BLaER1 (cell line): ENCODE data around the gene STK11IP.
A peak's percentile ranks its signal among the peaks of the same experiment; 100 is the strongest.

Experiments used
- H3K27ac ChIP-seq: shearing (Covaris generic); formaldehyde crosslinking; 2 replicates; pipeline ENCODE4 v1.8.1; 2022
- H3K27me3 ChIP-seq: shearing (Covaris generic); formaldehyde crosslinking; 2 replicates; pipeline ENCODE4 v1.8.1; 2022
- H3K36me3 ChIP-seq: shearing (Covaris generic); formaldehyde crosslinking; 2 replicates; pipeline ENCODE4 v1.8.1; 2022
- H3K4me1 ChIP-seq: shearing (Covaris generic); formaldehyde crosslinking; 2 replicates; pipeline ENCODE4 v1.8.1; 2022
- H3K4me2 ChIP-seq: shearing (Covaris generic); formaldehyde crosslinking; 2 replicates; pipeline ENCODE4 v1.8.1; 2022
- H3K4me3 ChIP-seq: shearing (Covaris generic); formaldehyde crosslinking; 2 replicates; pipeline ENCODE4 v1.8.1; 2022
- H3K9ac ChIP-seq: shearing (Covaris generic); formaldehyde crosslinking; 2 replicates; pipeline ENCODE4 v1.8.1; 2022
- H3K9me3 ChIP-seq: shearing (Covaris generic); formaldehyde crosslinking; 2 replicates; pipeline ENCODE4 v1.8.1; 2022
- H4K20me1 ChIP-seq: shearing (Covaris generic); formaldehyde crosslinking; 2 replicates; pipeline ENCODE4 v1.8.1; 2022
- Cebpa-rat ChIP-seq: shearing (Covaris generic); IDR thresholded peaks from 2 replicates; pipeline ENCODE4 v1.8.1; 2022

The STK11IP gene

DNA sequence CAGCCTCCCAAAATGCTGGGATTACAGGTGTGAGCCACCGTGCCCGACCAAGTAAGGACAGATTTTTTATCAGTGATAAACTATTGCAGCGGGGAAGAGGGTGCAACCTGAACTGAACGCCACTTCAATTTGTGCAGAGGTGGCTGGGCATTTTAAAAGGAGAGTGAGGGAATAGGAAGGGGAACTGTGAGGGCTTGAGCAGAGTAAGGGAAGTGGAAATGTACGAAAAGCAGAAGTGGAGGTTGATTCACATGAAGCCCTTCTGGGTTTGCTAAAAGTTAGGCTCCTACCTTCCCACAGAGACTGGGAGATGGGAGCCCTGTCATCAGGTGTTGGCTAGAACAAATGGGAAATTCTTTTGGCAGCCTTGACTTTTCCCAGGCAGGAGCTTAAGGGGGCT lies 6.1 kb downstream of the STK11IP start:
- H3K36me3 ChIP-seq: peaks cover 78% of the 10 kb centered on the region
- H3K27me3 ChIP-seq: no peaks in the 10 kb centered on the region
- no peak overlapping the region for H3K4me2 ChIP-seq
- no peak overlapping the region for H3K9ac ChIP-seq
- H4K20me1 ChIP-seq: no peaks in the 10 kb centered on the region
- H3K4me3 ChIP-seq: no peak overlapping the region
- no peak for TF ChIP-seq Cebpa-rat
- H3K27ac ChIP-seq: no peak overlapping the region
- H3K4me1 ChIP-seq: peaks cover 7% of the 10 kb centered on the region
- no peaks in the 10 kb centered on the region for H3K9me3 ChIP-seq

- no peaks in the 10 kb centered on the region for H4K20me1 ChIP-seq
- no peak overlapping the region for H3K9ac ChIP-seq
- H3K9me3 ChIP-seq: no peaks in the 10 kb centered on the region
- H3K27me3 ChIP-seq: no peaks in the 10 kb centered on the region
- no peaks in the 10 kb centered on the region; the same call in 1 of the 2 replicates for H3K4me1 ChIP-seq
- H3K36me3 ChIP-seq: peaks cover 97% of the 10 kb centered on the region
- H3K27ac ChIP-seq: no peak overlapping the region
- no peak overlapping the region for H3K4me3 ChIP-seq
- TF ChIP-seq Cebpa-rat: no peak
- no peak overlapping the region for H3K4me2 ChIP-seq
Observed at GRCh38 chr2:219605607-219605954, 7.9 kb downstream of the STK11IP start.

- H3K4me1 ChIP-seq: peaks cover 12% of the 10 kb centered on the region
- peaks cover 94% of the 10 kb centered on the region for H3K36me3 ChIP-seq
- H3K4me3 ChIP-seq: no peak overlapping the region
- no peak overlapping the region for H3K9ac ChIP-seq
- no peak overlapping the region for H3K4me2 ChIP-seq
- TF ChIP-seq Cebpa-rat: no peak
- no peak overlapping the region for H3K27ac ChIP-seq
- no peaks in the 10 kb centered on the region for H3K27me3 ChIP-seq
- no peaks in the 10 kb centered on the region for H3K9me3 ChIP-seq
- H4K20me1 ChIP-seq: no peaks in the 10 kb centered on the region
Observed at GRCh38 chr2:219607931-219608330, 10.3 kb downstream of the STK11IP start.

DNA sequence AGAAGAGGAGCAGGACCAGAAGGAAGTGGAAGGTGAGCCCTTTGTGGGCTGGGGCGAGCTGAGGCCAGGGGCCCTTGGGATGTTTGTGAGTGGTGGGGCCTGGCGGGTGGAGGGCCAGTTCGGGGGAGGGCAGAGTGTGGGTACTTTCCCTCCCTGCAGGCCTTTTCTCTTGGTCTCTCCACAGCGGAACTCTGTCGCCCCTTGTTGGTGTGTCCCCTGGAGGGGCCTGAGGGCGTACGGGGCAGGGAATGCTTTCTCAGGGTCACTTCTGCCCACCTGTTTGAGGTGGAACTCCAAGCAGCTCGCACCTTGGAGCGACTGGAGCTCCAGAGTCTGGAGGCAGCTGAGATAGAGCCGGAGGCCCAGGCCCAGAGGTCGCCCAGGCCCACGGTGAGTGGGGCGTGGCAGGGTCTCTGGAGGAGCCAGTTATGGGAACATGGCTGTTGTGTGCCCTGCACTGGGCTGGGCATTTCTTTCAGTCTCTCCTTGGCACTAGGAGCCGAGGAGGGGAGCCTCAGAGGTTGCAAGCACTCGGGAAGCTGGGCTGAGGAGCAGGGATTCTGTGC lies 10.8 kb downstream of the STK11IP start:
- H3K36me3 ChIP-seq: peaks cover 90% of the 10 kb centered on the region
- no peaks in the 10 kb centered on the region for H3K27me3 ChIP-seq
- no peak for TF ChIP-seq Cebpa-rat

DNA sequence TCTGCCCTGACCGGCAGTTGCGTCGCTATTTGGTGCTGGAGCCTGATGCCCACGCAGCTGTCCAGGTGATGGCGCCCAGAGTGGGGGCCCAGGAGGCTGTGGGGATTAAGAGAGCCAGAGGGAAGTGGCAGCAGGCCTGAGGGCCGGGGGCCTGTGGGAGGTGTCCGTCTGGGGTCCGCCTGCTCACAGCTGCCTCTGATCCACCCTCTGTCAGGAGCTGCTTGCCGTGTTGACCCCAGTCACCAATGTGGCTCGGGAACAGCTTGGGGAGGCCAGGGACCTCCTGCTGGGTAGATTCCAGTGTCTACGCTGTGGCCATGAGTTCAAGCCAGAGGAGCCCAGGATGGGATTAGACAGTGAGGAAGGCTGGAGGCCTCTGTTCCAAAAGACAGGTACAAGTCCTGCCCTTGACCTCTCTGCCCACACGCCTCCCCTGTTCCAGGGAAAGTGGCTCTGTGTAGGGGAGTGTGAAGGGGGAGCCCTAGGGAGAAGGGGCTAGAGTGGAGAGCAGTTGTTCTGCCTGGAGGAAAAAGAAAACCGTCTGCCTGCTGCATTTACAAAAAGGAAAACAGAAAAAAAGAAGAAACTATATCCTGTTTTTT lies 11.6 kb downstream of the STK11IP start:
- no peak for TF ChIP-seq Cebpa-rat
- H3K4me3 ChIP-seq: no peak overlapping the region
- no peak overlapping the region for H3K4me2 ChIP-seq
- H4K20me1 ChIP-seq: peaks cover 3% of the 10 kb centered on the region
- H3K4me1 ChIP-seq: peaks cover 17% of the 10 kb centered on the region
- no peaks in the 10 kb centered on the region for H3K27me3 ChIP-seq
- H3K27ac ChIP-seq: no peak overlapping the region
- no peak overlapping the region for H3K9ac ChIP-seq
- H3K36me3 ChIP-seq: peaks cover 86% of the 10 kb centered on the region
- H3K9me3 ChIP-seq: no peaks in the 10 kb centered on the region

More for the DNA sequence above, 10.8 kb downstream of the STK11IP start:
- peaks cover 13% of the 10 kb centered on the region for H3K4me1 ChIP-seq
- H3K27ac ChIP-seq: no peak overlapping the region
- H3K9ac ChIP-seq: no peak overlapping the region
- H3K9me3 ChIP-seq: no peaks in the 10 kb centered on the region
- H4K20me1 ChIP-seq: no peaks in the 10 kb centered on the region
- H3K4me3 ChIP-seq: no peak overlapping the region
- no peak overlapping the region for H3K4me2 ChIP-seq

DNA sequence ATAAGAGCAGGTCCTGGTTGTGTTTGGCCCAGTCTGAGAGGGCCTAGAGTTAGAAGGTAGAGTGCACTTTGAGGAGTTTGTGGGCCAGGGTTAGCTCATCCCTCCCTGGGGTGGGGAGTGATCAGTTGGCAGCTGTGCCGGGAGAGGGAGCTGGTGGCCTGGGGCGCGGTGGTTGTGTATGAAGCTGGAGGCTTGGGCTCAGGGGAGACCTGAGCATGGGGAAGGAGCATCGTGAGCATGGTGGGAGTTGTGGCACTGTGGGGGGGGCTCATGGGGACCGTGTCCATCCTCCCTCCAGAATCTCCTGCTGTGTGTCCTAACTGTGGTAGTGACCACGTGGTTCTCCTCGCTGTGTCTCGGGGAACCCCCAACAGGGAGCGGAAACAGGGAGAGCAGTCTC lies 13.6 kb downstream of the STK11IP start:
- H3K27me3 ChIP-seq: no peaks in the 10 kb centered on the region
- H4K20me1 ChIP-seq: peaks cover 16% of the 10 kb centered on the region
- no peak overlapping the region for H3K27ac ChIP-seq
- no peak overlapping the region for H3K4me3 ChIP-seq
- H3K9ac ChIP-seq: no peak overlapping the region
- no peak overlapping the region for H3K4me2 ChIP-seq
- TF ChIP-seq Cebpa-rat: no peak
- no peaks in the 10 kb centered on the region for H3K9me3 ChIP-seq
- H3K36me3 ChIP-seq: peaks cover 86% of the 10 kb centered on the region
- H3K4me1 ChIP-seq: peaks cover 32% of the 10 kb centered on the region

- no peaks in the 10 kb centered on the region for H3K9me3 ChIP-seq
- H3K4me3 ChIP-seq: no peak overlapping the region
- H3K27ac ChIP-seq: 0 out of 2 replicates have a peak overlapping the region, but pooled peaks have one; percentile 29
- H3K4me1 ChIP-seq: peaks cover 32% of the 10 kb centered on the region
- peak; percentile 58; the same call in 1 of the 2 replicates for TF ChIP-seq Cebpa-rat
- peaks cover 86% of the 10 kb centered on the region for H3K36me3 ChIP-seq
- no peak overlapping the region for H3K9ac ChIP-seq
- H4K20me1 ChIP-seq: peaks cover 16% of the 10 kb centered on the region
- peak overlapping the region; percentile 57 for H3K4me2 ChIP-seq
- no peaks in the 10 kb centered on the region for H3K27me3 ChIP-seq
Observed at GRCh38 chr2:219611866-219612576, 14.4 kb downstream of the STK11IP start.

- Histone ChIP-seq H3K9ac (no peak overlapping the region; the same call in 1 of the 2 replicates), H3K4me3 (no peak overlapping the region), H3K36me3 (peaks cover 80% of the 10 kb centered on the region), H3K27me3 (no peaks in the 10 kb centered on the region), H3K9me3 (no peaks in the 10 kb centered on the region), H3K4me2 (peak overlapping the region; percentile 57), H4K20me1 (peaks cover 16% of the 10 kb centered on the region), H3K4me1 (peaks cover 32% of the 10 kb centered on the region), H3K27ac (0 out of 2 replicates have a peak overlapping the region, but pooled peaks have one; percentile 29)
- no peak for TF ChIP-seq Cebpa-rat
Observed at GRCh38 chr2:219612577-219613286, 15.1 kb downstream of the STK11IP start.

DNA sequence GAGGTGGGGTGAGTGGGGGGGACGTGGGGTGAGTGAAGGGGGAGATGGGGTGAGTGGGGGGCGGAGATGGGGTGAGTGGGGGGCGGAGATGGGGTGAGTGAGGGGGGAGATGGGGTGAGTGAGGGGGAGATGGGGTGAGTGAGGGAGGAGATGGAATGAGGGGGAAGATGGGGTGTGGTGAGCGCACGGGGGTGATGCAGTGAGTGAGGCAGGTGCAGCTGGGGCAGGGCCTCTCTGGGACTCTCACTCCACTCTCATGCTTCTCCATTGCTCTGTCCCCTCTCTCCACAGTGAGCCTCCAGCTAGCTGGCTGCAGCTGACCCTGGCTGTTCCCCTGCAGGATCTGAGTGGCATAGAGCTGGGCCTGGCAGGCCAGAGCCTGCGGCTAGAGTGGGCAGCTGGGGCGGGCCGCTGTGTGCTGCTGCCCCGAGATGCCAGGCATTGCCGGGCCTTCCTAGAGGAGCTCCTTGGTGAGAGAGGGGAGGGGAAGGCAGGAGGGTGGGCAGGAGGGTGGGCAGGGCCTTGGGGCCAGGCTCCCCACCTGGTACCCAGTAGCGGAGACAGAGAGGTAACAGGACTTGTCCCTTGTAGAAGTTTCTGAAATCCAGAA lies 15.9 kb downstream of the STK11IP start:
- TF ChIP-seq Cebpa-rat: no peak
- no peak overlapping the region for H3K9ac ChIP-seq
- H3K9me3 ChIP-seq: no peaks in the 10 kb centered on the region
- peaks cover 72% of the 10 kb centered on the region for H3K36me3 ChIP-seq
- no peak overlapping the region for H3K27ac ChIP-seq
- no peak overlapping the region for H3K4me2 ChIP-seq
- H4K20me1 ChIP-seq: peaks cover 16% of the 10 kb centered on the region
- no peak overlapping the region for H3K4me3 ChIP-seq
- peaks cover 32% of the 10 kb centered on the region for H3K4me1 ChIP-seq
- no peaks in the 10 kb centered on the region for H3K27me3 ChIP-seq
